ENCODE measurements around the gene PAGE5.

Gene PAGE5

GRCh38 chrX:55220119-55220794, at the start of gene PAGE5:
TSS of gene PAGE5 (plus strand) at chrX:55220346. CDS start at chrX:55221383, 1,037 bp downstream.
- POLR2A ChIA-PET, result no interaction called here
- no peak for TF ChIP-seq FOXM1 (IDR thresholded peaks at IDR 0.05; ENCODE audit: borderline replicate concordance)
- TF ChIP-seq LEF1 (IDR thresholded peaks at IDR 0.05; ENCODE audit: borderline replicate concordance), result no peak
- TF ChIP-seq PKNOX1 (IDR thresholded peaks at IDR 0.05), result no peak
- no peak for TF ChIP-seq ARNT (IDR thresholded peaks at IDR 0.05)
- TF ChIP-seq FOXK2 (IDR thresholded peaks at IDR 0.05), result no peak
- TF ChIP-seq TARDBP (IDR thresholded peaks at IDR 0.05), result no peak
- DNase-seq (ENCODE audit: extremely low spot score), result no peak
- CTCF ChIA-PET, result no interaction called here

GRCh38 chrX:55187281-55187680, 32.9 kb upstream of the PAGE5 start:
- ChIA-PET CTCF (no interaction called here), POLR2A (no interaction called here)
- no peak for DNase-seq (ENCODE audit: extremely low spot score)
- TF ChIP-seq TARDBP (IDR thresholded peaks at IDR 0.05) (no peak), ARNT (IDR thresholded peaks at IDR 0.05) (no peak), CTBP1 (IDR thresholded peaks at IDR 0.05; ENCODE audit: borderline replicate concordance) (no peak), L3MBTL2 (conservative IDR thresholded peaks at IDR 0.05) (no peak), BHLHE40 (IDR thresholded peaks at IDR 0.05; ENCODE audit: borderline replicate concordance) (no peak), SUZ12 (IDR thresholded peaks at IDR 0.05) (no peak), FOXK2 (IDR thresholded peaks at IDR 0.05) (no peak), NFRKB (IDR thresholded peaks at IDR 0.05) (no peak), HDGF (IDR thresholded peaks at IDR 0.05; ENCODE audit: borderline replicate concordance) (no peak), FOXM1 (IDR thresholded peaks at IDR 0.05; ENCODE audit: borderline replicate concordance) (no peak), PKNOX1 (IDR thresholded peaks at IDR 0.05) (no peak), ZNF384 (IDR thresholded peaks at IDR 0.05) (no peak), SP1 (IDR thresholded peaks at IDR 0.05) (no peak), FOXA1 (IDR thresholded peaks at IDR 0.05) (no peak), ELF4 (IDR thresholded peaks at IDR 0.05) (no peak), LEF1 (IDR thresholded peaks at IDR 0.05; ENCODE audit: borderline replicate concordance) (no peak)

- CTCF ChIA-PET, result no interaction called here
- DNase-seq (ENCODE audit: extremely low spot score), result no peak
- POLR2A ChIA-PET, result no interaction called here
- TF ChIP-seq L3MBTL2 (conservative IDR thresholded peaks at IDR 0.05) (no peak), PKNOX1 (IDR thresholded peaks at IDR 0.05) (no peak), SP1 (IDR thresholded peaks at IDR 0.05) (no peak), FOXM1 (IDR thresholded peaks at IDR 0.05; ENCODE audit: borderline replicate concordance) (no peak), ARNT (IDR thresholded peaks at IDR 0.05) (no peak), FOXA1 (IDR thresholded peaks at IDR 0.05) (no peak), TARDBP (IDR thresholded peaks at IDR 0.05) (no peak), SUZ12 (IDR thresholded peaks at IDR 0.05) (no peak), HDGF (IDR thresholded peaks at IDR 0.05; ENCODE audit: borderline replicate concordance) (no peak), ZNF384 (IDR thresholded peaks at IDR 0.05) (no peak), CTBP1 (IDR thresholded peaks at IDR 0.05; ENCODE audit: borderline replicate concordance) (no peak), ELF4 (IDR thresholded peaks at IDR 0.05) (no peak), LEF1 (IDR thresholded peaks at IDR 0.05; ENCODE audit: borderline replicate concordance) (no peak), FOXK2 (IDR thresholded peaks at IDR 0.05) (no peak), NFRKB (IDR thresholded peaks at IDR 0.05) (no peak), BHLHE40 (IDR thresholded peaks at IDR 0.05; ENCODE audit: borderline replicate concordance) (no peak)
Measured at GRCh38 chrX:55196688-55197087, 23.5 kb upstream of the PAGE5 start.

- no peak for DNase-seq (ENCODE audit: extremely low spot score)
- ChIA-PET POLR2A (no interaction called here), CTCF (no interaction called here)
- TF ChIP-seq ELF4 (IDR thresholded peaks at IDR 0.05), result no peak
Measured at GRCh38 chrX:55201930-55202579, 18.1 kb upstream of the PAGE5 start.

- POLR2A ChIA-PET, result no interaction called here
- DNase-seq (ENCODE audit: extremely low spot score), result no peak
- CTCF ChIA-PET, result no interaction called here
- TF ChIP-seq FOXK2 (IDR thresholded peaks at IDR 0.05) (no peak), CTBP1 (IDR thresholded peaks at IDR 0.05; ENCODE audit: borderline replicate concordance) (no peak), TARDBP (IDR thresholded peaks at IDR 0.05) (no peak), PKNOX1 (IDR thresholded peaks at IDR 0.05) (no peak), LEF1 (IDR thresholded peaks at IDR 0.05; ENCODE audit: borderline replicate concordance) (no peak), ARNT (IDR thresholded peaks at IDR 0.05) (no peak), SP1 (IDR thresholded peaks at IDR 0.05) (no peak), ELF4 (IDR thresholded peaks at IDR 0.05) (no peak), FOXA1 (IDR thresholded peaks at IDR 0.05) (no peak), BHLHE40 (IDR thresholded peaks at IDR 0.05; ENCODE audit: borderline replicate concordance) (no peak), HDGF (IDR thresholded peaks at IDR 0.05; ENCODE audit: borderline replicate concordance) (no peak), SUZ12 (IDR thresholded peaks at IDR 0.05) (no peak), ZNF384 (IDR thresholded peaks at IDR 0.05) (no peak)
Measured at GRCh38 chrX:55206162-55206941, 13.8 kb upstream of the PAGE5 start.
